AG09309 (cell line): ENCODE results near the gene ADGRB2.
A peak's percentile ranks its signal among the peaks of the same experiment; 100 is the strongest.

ENCODE experiments used
- DNase-seq: peaks from one replicate; pipeline ENCODE4 v3.0.0-alpha.2; 2010; ENCODE audit warnings: low read depth
- H3K4me3 ChIP-seq: 2 replicates; pipeline ENCODE4 v1.5.1; 2011; ENCODE audit warnings: mild to moderate bottlenecking, low read depth, low read length, moderate library complexity; ENCODE audit not compliant: control insufficient read depth
- TF ChIP-seq, protein P1 (sequence below): IDR thresholded peaks from 2 replicates; pipeline ENCODE4 v1.5.1; 2011; ENCODE audit warnings: mild to moderate bottlenecking, low read depth, low read length, inconsistent platforms; ENCODE audit not compliant: insufficient read depth, control insufficient read depth; ENCODE audit errors: missing control alignments

The ADGRB2 gene

GRCh38 chr1:31765041-31765467 lies 914 bp upstream of the ADGRB2 start:
- TF ChIP-seq, protein P1, sequence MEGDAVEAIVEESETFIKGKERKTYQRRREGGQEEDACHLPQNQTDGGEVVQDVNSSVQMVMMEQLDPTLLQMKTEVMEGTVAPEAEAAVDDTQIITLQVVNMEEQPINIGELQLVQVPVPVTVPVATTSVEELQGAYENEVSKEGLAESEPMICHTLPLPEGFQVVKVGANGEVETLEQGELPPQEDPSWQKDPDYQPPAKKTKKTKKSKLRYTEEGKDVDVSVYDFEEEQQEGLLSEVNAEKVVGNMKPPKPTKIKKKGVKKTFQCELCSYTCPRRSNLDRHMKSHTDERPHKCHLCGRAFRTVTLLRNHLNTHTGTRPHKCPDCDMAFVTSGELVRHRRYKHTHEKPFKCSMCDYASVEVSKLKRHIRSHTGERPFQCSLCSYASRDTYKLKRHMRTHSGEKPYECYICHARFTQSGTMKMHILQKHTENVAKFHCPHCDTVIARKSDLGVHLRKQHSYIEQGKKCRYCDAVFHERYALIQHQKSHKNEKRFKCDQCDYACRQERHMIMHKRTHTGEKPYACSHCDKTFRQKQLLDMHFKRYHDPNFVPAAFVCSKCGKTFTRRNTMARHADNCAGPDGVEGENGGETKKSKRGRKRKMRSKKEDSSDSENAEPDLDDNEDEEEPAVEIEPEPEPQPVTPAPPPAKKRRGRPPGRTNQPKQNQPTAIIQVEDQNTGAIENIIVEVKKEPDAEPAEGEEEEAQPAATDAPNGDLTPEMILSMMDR = peak; percentile 35
- H3K4me3 ChIP-seq = no peak overlapping the region
- no peak for DNase-seq

DNA sequence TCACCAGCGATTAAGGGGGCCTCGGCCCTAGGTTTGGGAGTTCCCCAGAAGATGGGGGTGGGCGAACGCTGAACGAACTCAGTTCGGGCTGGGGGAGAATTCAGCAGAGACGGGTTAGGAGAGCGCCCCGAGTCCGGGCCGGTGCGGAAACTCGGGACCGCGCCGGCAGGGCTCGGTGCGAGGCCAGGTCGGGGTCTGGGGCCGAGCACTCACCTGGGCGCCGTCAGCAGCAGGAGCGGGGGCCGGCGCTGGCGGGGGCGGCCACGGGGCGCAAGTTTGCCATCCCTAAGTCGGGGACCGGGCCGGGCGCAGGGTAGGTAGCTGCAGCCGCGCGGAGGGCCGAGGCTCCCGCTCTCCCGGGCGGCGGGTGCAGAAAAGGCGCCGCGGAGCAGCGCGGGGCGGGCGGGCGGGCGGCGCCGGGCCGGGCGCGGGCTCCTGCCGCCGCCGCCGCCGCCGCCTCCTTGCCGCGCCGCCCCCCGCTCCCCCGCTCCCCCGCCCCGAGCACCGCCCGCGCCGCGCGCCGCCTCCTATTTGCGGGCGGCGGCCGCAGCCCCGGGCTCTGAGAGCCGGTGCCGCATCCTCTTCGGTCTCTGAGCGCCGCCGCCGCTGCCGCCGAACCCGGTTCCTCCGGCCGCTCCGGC lies 349 bp downstream of the ADGRB2 start:
- TF ChIP-seq, protein P1 = no peak
- peak overlapping the region; percentile 67 for H3K4me3 ChIP-seq
- no peak for DNase-seq

DNA sequence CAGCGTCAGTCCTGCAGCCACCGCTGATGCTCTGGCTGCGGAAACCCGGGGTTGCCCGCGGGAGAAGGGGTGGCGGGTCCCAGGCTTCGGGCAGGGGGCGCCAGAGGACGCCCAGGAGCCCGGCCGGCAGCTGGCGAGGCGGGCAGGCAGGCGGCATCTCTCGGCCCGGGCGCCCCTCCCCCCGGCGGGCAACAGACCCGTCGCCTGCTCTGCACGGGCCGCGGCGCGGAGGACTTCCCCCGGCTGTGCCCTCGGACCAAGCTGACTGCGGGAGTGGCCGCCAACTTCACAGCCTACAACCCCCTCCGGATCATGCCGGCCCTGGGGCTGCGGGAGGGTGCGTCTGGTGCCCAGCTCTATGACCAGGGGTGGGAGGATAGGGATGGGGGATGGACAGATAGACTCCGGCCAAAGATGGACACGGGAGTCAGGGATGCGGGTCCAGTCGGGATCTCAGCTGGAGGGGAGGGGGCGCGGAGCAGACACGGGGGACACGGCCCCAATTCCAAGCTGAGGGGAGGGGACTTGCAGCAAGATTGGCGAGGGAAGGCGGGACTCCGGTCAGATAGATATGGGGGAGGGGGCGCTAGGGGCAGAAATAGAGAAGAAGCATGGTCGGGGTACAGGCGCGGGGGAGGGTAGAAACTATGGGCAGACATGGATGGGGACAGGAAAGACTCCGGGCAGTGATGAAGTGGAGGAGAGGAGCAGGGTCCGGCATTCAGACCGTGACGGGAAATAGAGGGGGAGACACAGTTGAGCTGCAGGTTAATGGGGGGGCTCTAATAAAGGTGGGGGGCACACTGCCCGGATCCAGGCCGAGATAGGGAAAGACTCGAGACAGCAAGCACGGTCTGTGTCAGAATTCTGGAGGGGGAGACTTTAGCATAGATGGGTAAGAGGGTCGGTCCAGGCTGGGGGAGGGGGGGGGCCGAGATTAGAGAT lies 1.1 kb downstream of the ADGRB2 start:
- DNase-seq = no peak
- TF ChIP-seq, protein P1 = peak; percentile 64
- peak overlapping the region; percentile 67 for H3K4me3 ChIP-seq

- DNase-seq = no peak
- H3K4me3 ChIP-seq = peak overlapping the region; percentile 67
- TF ChIP-seq, protein P1 = no peak
These were observed 1.8 kb downstream of the ADGRB2 start for GRCh38 chr1:31762323-31762722.

DNA sequence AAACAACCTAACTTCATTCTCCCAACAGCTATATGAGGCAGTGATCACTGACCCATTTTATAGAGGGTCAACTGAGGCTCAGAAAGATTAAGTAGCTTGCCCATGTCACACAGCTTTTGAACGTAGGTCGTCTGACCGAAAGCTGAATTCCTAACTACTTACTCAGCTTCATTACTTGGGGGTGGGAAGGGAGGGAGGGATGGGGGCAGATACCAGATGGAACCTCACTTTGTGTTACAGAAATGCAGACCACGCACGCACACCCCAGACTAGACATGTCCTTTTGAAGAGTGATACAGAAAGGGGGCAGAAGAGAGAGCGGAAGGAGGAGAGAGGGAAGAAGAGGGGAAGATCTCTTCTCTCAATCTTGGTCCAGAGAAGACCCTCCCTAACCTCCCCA lies 2.3 kb downstream of the ADGRB2 start:
- TF ChIP-seq, protein P1 = no peak
- DNase-seq = peak; percentile 50
- H3K4me3 ChIP-seq = peak overlapping the region; percentile 67

DNA sequence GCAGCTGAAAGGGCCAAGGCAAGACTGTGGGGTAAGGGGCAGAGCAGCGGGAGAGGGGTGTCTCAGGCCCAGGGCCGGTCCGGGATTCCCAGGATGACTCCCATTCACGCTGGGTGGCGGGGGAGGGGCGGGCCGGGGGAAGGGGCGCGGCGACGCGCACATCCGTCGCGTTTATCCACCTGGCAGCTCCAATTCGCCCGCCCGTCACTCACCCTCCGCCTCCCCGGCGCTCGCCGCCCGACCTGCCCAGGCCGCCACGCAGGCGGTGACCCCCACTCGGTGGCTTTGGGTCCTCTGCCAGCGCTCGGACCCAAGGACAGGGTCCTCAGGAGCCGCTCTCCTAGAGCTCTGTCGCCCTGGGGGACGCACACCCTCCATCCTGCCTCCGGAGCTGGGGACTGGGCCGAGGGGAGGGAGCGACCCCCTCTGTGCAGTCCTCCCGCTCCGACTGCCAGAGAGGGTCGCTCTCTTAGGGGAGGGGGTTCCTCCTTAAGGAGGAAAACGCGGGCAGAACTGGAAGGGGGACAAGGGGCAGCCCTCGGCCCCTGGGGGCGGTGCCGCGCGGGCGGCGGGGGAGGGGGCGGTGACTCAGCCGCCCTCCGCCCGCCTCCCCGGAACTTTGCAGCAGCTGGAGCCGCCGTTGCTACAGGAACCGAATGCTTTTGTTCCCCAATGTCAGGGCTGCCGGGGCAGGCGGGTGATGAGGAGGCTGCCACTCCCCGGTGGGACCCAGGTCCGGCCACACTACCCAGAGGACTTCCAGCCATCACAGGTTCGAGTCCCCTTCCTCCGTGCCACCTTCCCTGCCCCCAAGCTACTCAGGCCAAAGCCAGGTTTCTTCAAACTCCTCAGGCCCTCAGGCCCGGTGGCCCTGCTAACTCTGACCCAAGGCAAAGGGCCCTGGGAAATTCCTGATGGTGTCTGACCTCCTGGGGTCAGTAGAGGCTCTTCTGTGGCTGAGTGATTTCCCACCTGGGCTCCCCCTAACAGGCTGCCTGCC lies 3.4 kb downstream of the ADGRB2 start:
- TF ChIP-seq, protein P1 = no peak
- no peak for DNase-seq
- H3K4me3 ChIP-seq = peak overlapping the region; percentile 60
